ENCODE data around the gene EMP3. TPM values are rescaled to one million over a fixed set of nuclear protein-coding genes. Genes with fewer than 3 reads are reported as not detected.

EMP3 gene
- total and polyA plus RNA-seq, 2 of the 4 experiments (the other 2 are of a cell fraction): 147 to 632 TPM

GRCh38 chr19:48290401-48290770 lies 35.0 kb upstream of the EMP3 start:
- Histone ChIP-seq H2BK5ac (ENCODE audit: low read depth, low read length, poor library complexity, severe bottlenecking) (no peak overlapping the region), H3K14ac (replicated peaks; ENCODE audit: low read depth, low read length) (no peak overlapping the region), H4K8ac (ENCODE audit: low read depth in 2 of 2, low read length in 2 of 2) (peak overlapping the region in 1 of 2 experiments; percentile 87; a peak in 1 of 4 replicates), H4K91ac (ENCODE audit: insufficient read depth, low read depth, low read length) (no peak overlapping the region; the same call in 1 of the 2 replicates), H3K4me1 (ENCODE audit: control insufficient read depth, insufficient read depth, low read length) (peaks cover 5% of the 10 kb centered on the region), H3K23ac (ENCODE audit: low read depth, low read length) (no peak overlapping the region), H3K4me3 (ENCODE audit: insufficient read depth, low read depth, low read length) (no peak overlapping the region), H3K9me1 (ENCODE audit: insufficient read depth, low read length) (no peaks in the 10 kb centered on the region), H3K9ac (ENCODE audit: low read depth, low read length) (peak overlapping the region; percentile 6; the same call in 1 of the 2 replicates), H3K27ac (ENCODE audit: insufficient read depth, low read length) (0 out of 2 replicates have a peak overlapping the region, but pooled peaks have one; percentile 7), H3K27me3 (ENCODE audit: control insufficient read depth, insufficient read depth, low read length) (no peaks in the 10 kb centered on the region), H3K36me3 (ENCODE audit: control insufficient read depth, insufficient read depth, low read length) (no peaks in the 10 kb centered on the region), H3K79me1 (ENCODE audit: low read depth in 1 of 2, low read length in 2 of 2) (no peaks in the 10 kb centered on the region), H2AK9ac (replicated peaks; ENCODE audit: low read depth, low read length, poor library complexity) (peak overlapping the region; percentile 89), H2BK120ac (ENCODE audit: low read depth, low read length) (peak overlapping the region; percentile 63), H3K4me2 (ENCODE audit: low read depth, low read length) (peak overlapping the region; percentile 75), H2AFZ (replicated peaks; ENCODE audit: low read length, poor library complexity) (peak overlapping the region; percentile 92), H3K18ac (ENCODE audit: low read depth, low read length) (no peak overlapping the region; the same call in 1 of the 2 replicates), H4K20me1 (ENCODE audit: insufficient read depth, low read length) (no peaks in the 10 kb centered on the region), H3K4ac (ENCODE audit: low read depth, low read length) (peak overlapping the region; percentile 6; the same call in 1 of the 2 replicates), H3K56ac (ENCODE audit: extremely low read depth, insufficient read depth, low read length) (no peak overlapping the region), H3K9me3 (ENCODE audit: control insufficient read depth, insufficient read depth, low read length) (peaks cover 3% of the 10 kb centered on the region), H2AK5ac (ENCODE audit: low read depth, low read length) (0 out of 2 replicates have a peak overlapping the region, but pooled peaks have one; percentile 60), H4K5ac (ENCODE audit: low read depth, low read length) (no peak overlapping the region), H2BK15ac (ENCODE audit: low read depth, low read length) (peak overlapping the region; percentile 75; the same call in 1 of the 3 replicates), H2BK20ac (ENCODE audit: low read depth, low read length) (0 out of 2 replicates have a peak overlapping the region, but pooled peaks have one; percentile 48)
- intact Hi-C loops (cut with micrococcal nuclease): no loop called here
- DNase-seq (peak; percentile 57), ATAC-seq (ENCODE audit: low read depth) (peak; percentile 70)
- in situ Hi-C loops (cut with MboI; ENCODE audit: low sequenced_read_pairs): no loop called here
- BruUV-seq (replicated peaks): no TSS peak
- dilution Hi-C loops (cut with HindIII; ENCODE audit: low sequenced_read_pairs, unreplicated experiment): no loop called here
- ChIA-PET POLR2A (ENCODE audit: unreplicated experiment) (no interaction called here), CTCF (interaction anchor here (0.6 to 1.7 kb wide), 3 partner anchors 19 to 25 kb away, joined by 4 to 7 read pairs (median 4); no protein-coding TSS in a partner anchor)
- WGBS, 2 experiments (ENCODE audit: extremely low coverage in 2 of 2, insufficient read length in 1 of 2): no CpG with 5 or more reads among the region's 10 CpGs
- no peak for TF ChIP-seq USF2 (IDR thresholded peaks at IDR 0.05; ENCODE audit: low read depth, low read length)
- TF ChIP-seq CEBPB (IDR thresholded peaks at IDR 0.05; ENCODE audit: low read depth, low read length): no peak
- TF ChIP-seq MAZ (IDR thresholded peaks at IDR 0.05; ENCODE audit: borderline replicate concordance, low read depth, low read length): peak; percentile 90; the same call in 1 of the 2 replicates
- peak; percentile 59; the same call in 1 of the 2 replicates for TF ChIP-seq FOS (IDR thresholded peaks at IDR 0.05; ENCODE audit: low read depth, low read length)
- TF ChIP-seq POLR2A (IDR thresholded peaks at IDR 0.05; ENCODE audit: low read depth, low read length): no peak
- peak; percentile 28; the same call in 1 of the 2 replicates for TF ChIP-seq CTCF (conservative IDR thresholded peaks at IDR 0.05; ENCODE audit: low read depth, low read length)

Measured in IMR-90 (cell line).